HG03196 (cell line): ENCODE results near the gene KCNIP3.

Source experiments
- ATAC-seq: cut with Tn5 transposase; IDR thresholded peaks from one replicate; pipeline ENCODE4 v1.9.1; 2021; ENCODE audit not compliant: unreplicated experiment

KCNIP3 gene

DNA sequence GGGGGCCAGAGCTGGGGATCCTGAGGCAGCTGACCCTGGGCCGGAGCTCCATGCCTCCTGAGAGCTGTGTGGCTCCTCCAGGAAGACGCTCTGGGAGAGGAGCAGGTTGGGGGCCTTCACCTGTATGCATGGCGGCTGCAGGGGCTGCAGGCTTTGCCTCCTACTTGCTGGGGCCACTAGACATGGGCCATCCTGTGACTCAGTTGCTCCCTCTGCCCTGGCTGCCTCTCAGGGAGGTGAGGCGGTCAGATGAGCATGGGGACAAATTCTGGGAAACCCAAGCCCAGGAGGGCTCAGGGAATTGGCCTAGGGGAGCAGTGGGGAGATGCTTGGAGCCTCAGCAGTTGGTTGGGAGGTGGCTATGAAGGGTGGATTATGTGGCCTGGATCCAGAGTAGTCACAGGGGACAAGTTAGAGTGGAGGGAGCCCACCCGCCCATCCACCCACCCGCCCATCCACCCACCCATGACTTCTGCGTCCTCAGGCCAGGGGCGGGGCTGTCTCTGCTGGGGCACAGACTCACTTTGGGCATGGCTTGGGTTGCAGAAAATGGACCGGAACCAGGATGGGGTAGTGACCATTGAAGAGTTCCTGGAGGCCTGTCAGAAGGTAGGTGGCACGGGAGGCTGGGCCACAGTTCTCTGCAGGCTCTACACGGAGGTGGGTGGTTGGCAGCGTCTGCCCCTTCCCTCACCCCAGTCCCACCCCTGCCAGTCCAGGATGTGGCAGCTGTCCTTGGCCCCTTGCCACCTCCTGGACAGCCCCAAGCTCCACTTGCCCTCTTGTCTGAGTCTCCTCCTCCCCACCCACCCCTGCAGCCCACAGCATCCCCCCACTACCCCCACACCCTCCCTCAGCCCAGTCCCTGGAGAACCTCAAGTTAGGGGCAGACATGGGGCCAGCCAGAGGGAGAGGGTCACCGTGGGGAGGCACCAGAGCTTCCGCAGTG lies 85.8 kb downstream of the KCNIP3 start:
- ATAC-seq: no peak

GRCh38 chr2:95383635-95384027 lies 86.5 kb downstream of the KCNIP3 start:
- no peak for ATAC-seq

DNA sequence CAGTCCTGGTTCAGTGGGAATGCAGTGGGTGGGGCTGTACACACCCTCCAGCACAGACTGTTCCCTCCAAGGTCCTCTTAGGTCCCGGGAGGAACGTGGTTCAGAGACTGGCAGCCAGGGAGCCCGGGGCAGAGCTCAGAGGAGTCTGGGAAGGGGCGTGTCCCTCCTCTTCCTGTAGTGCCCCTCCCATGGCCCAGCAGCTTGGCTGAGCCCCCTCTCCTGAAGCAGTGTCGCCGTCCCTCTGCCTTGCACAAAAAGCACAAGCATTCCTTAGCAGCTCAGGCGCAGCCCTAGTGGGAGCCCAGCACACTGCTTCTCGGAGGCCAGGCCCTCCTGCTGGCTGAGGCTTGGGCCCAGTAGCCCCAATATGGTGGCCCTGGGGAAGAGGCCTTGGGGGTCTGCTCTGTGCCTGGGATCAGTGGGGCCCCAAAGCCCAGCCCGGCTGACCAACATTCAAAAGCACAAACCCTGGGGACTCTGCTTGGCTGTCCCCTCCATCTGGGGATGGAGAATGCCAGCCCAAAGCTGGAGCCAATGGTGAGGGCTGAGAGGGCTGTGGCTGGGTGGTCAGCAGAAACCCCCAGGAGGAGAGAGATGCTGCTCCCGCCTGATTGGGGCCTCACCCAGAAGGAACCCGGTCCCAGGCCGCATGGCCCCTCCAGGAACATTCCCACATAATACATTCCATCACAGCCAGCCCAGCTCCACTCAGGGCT lies 87.9 kb downstream of the KCNIP3 start:
- ATAC-seq: no peak

DNA sequence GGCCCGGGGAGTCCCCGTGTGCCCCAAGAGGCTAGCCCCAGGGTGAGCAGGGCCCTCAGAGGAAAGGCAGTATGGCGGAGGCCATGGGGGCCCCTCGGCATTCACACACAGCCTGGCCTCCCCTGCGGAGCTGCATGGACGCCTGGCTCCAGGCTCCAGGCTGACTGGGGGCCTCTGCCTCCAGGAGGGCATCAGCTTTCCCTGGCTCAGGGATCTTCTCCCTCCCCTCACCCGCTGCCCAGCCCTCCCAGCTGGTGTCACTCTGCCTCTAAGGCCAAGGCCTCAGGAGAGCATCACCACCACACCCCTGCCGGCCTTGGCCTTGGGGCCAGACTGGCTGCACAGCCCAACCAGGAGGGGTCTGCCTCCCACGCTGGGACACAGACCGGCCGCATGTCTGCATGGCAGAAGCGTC lies 88.4 kb downstream of the KCNIP3 start:
- no peak for ATAC-seq

DNA sequence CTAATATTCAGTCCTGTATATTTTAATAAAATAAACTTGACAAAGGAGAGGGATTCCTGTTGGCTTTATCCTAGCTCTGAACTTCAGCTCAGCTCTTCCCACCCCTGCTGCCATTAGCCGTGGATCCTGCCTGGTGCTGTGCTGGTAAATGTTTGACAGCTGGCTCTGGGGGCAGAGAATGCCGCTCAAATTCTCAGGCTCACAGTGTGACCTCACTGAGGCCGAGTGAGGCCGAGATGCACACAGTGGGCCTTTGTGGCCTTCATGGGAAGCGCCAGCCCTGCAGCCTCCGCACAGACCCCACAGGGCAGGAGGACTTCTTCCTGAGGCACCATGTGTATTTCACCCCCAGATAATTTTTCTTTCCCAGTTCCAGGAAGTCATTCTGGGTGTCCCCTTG lies 88.9 kb downstream of the KCNIP3 start:
- no peak for ATAC-seq

DNA sequence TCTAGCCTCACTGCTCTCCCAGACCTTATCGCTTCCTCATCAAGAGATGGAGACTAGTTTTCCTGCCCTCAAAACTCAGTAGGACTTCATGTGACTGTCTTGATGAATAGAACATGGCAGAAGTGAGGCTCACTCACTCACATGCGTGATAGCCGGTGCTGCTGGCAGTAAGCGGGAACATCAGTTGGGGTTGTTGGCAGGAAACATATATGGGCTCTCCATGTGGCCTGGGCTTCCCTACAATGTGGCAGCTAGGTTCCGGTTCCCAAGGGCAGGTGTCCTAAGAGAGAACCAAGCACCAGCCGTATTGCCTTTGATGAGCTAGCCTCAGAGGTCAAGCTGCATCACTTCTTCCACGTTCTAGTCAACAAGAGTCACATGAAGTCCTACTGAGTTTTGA lies 90.2 kb downstream of the KCNIP3 start:
- no peak for ATAC-seq

GRCh38 chr2:95388091-95388692 lies 91.0 kb downstream of the KCNIP3 start:
- ATAC-seq: no peak

- no peak for ATAC-seq
Observed at GRCh38 chr2:95388856-95389244, 91.7 kb downstream of the KCNIP3 start.

- ATAC-seq: no peak
Observed at GRCh38 chr2:95389245-95390119, 92.3 kb downstream of the KCNIP3 start.

DNA sequence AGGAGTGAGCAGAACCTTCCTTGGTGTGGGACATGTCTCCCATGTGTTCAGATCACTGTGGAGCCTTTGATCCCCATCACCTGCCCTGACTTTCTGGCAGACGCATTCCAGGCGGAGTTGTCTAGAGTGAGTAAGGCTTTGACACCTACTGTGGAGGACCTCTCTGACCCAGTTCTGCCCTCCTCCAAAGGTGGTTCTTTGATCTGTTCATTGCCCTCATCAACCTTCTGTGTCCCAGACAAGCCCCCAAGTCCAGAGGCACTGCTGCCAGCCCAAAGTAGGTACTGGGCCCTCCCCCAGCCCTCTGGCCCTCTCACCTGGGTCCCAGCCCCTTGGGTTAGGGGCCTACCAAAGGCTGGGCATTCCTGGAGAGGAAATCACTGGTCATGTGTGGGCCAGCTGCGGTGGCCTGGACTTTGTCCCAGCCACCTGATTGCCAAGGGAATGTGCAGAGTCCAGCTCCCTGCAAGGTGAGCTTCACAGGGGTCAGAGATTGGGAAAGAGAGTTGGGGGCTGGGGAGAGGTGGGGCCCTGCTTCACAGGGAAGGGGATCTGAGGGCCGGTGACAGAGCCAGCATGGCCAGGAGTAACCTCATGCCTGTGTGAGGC lies 93.2 kb downstream of the KCNIP3 start:
- no peak for ATAC-seq

GRCh38 chr2:95390881-95391321 lies 93.8 kb downstream of the KCNIP3 start:
- ATAC-seq: no peak

- ATAC-seq: no peak
Observed at GRCh38 chr2:95391641-95392310, 94.6 kb downstream of the KCNIP3 start.

- ATAC-seq: no peak
Observed at GRCh38 chr2:95392320-95392719, 95.2 kb downstream of the KCNIP3 start.

GRCh38 chr2:95392730-95393455 lies 95.7 kb downstream of the KCNIP3 start:
- ATAC-seq: no peak

DNA sequence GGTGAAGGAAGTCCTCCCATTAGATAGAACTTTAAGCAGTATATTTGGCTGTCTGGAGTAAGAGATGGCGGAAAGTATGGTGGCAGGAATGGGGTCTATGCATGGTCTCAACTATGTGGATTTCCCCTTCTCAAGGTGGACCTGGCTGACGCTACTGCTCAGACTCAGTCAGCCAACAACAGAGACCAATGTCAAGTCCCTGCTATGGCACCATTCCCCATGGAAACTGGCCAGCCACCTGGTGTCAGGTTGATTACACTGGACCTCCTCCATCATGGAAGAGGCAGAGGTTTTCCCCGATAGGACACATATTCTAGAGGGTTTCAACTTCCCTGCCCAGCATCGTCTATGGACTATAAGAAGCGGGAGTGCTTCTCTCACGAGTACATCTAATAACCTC lies 96.8 kb downstream of the KCNIP3 start:
- ATAC-seq: no peak

GRCh38 chr2:95399061-95399460 lies 101.9 kb downstream of the KCNIP3 start:
- no peak for ATAC-seq

GRCh38 chr2:95401480-95401879 lies 104.3 kb downstream of the KCNIP3 start:
- ATAC-seq: no peak

GRCh38 chr2:95402004-95402369 lies 104.8 kb downstream of the KCNIP3 start:
- ATAC-seq: peak; percentile 13
